A172 (cell line): ENCODE data around the gene OSBP2. TPM values are rescaled to one million over a fixed set of nuclear protein-coding genes. Genes with fewer than 3 reads are reported as not detected.

Source experiments
- DNase-seq: peaks from one replicate; pipeline ENCODE4 v3.0.0-alpha.2; 2015; ENCODE audit warnings: low spot score
- total RNA-seq: library from RNA; depleted of rRNA; stranded (reverse); fragments of >200 nt; shearing (Covaris generic); gene quantifications from 2 replicates; pipeline ENCODE4 v1.2.3, GENCODE V29; 2014

OSBP2 gene
- total RNA-seq, 1 experiment from 2014 or later: 6.5 TPM

DNA sequence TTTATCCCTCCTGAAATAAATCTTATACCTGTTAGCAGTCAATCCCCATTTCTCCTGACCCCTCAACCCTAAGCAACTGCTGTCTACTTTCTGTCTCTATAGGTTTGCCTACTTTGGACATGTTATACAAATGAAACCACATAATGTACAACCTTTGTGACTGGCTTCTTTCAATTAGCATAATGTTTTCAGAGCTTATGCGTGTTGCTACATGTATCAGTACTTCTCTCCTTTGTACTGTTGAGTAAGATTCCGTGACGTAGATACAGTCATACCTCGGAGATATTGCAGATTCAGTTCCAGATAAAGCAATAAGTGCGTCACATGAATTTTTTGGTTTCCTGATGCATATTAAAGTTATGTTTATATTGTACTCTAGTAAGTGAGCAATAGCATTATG is 146.6 kb downstream of the OSBP2 start:
- DNase-seq: no peak

DNA sequence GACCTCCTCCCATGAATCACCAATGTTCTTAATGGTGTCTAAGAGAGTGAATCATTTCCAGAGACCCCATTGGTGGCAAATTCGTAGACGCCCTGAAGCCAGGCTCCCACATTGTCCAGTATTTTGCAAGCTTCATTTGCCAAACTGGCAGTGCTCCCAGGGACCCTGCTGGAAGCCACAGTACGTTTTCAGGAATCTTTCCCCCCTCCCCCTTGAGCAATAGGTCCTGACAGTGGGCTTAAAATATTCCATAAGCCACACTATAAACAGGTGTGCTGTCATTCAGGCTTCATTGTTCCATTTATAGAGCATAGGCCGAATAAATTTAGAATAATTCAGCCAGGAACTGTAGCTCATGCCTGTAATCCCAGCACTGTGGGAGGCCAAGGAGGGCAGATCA is 148.6 kb downstream of the OSBP2 start:
- DNase-seq: no peak

DNA sequence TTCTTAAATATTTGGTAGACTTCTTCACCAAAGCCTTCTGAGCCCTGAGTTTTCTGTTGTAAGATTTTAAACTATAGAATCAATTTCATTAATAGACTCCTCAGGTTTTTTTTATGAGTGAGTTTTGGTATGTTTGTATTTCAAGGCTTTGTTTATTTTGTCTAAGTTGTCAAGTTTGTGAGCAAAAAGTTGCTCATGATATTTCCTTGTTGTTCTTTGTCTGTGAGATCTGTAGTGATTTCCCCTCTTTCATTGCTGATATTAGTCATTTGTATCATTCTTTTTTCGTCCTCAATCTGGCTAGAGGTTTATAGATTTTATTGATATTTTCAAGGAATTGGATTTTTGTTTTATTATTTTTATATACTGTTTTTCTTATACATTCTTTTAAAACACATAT is 152.9 kb downstream of the OSBP2 start:
- no peak for DNase-seq

DNA sequence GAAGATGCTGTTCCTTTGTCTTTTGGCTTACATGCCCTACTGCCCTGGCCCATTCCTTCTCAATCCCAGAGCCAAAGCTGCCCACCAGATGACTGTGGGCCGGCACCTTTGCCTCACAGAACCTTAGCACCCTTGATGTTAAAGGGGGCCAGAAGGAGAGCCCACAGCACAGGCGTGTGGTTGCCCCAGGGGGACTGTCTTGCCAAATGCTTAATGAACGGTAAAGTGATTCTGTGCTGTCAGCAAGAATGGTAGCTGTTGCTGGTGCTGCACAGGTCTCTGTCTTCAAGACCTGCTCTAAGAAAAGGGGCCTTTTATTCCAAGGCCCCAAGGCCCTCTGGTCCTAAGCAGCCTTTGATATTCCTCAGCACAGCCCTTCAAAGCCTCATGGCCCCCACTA is 160.6 kb downstream of the OSBP2 start:
- no peak for DNase-seq

DNA sequence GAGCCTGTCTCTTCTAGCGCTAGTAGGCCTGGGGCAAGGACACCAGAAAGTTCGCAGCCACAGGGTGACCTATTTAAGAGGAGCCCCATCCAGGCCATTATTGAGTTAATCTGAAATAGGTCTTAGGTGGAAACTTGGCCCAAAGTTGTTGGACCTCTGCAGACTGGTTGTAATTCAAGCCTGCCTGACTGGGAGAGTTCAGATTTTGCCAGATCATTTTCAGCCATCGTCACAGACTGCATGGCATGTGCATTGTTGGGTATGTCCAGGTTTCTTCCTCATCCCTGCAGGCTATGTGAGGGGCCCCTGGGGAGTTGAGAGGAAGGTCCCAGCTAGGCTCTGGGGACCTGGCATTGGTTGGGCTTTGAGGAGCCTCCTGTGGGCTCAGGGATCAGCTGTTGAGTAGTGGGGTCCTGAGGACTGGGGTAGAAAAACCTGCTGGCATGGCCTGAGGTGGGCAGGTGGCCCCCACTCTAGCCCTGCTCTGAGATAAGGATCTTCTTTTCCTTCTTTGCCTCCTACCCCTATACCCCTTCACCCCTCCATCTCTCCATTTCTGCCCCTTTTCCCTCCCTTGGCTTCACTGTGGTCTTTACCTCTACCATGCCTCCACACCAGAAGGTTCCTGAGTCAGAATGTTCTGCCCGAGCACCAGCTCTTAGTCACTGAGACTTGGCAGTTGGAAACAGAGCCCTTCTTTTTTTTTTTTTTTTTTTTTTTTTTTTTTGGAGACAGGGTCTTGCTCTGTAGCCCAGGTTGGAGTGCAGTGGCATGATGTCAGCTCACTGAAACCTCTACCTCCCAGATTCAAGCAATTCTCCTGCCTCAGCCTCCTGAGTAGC is 161.2 kb downstream of the OSBP2 start:
- no peak for DNase-seq

DNA sequence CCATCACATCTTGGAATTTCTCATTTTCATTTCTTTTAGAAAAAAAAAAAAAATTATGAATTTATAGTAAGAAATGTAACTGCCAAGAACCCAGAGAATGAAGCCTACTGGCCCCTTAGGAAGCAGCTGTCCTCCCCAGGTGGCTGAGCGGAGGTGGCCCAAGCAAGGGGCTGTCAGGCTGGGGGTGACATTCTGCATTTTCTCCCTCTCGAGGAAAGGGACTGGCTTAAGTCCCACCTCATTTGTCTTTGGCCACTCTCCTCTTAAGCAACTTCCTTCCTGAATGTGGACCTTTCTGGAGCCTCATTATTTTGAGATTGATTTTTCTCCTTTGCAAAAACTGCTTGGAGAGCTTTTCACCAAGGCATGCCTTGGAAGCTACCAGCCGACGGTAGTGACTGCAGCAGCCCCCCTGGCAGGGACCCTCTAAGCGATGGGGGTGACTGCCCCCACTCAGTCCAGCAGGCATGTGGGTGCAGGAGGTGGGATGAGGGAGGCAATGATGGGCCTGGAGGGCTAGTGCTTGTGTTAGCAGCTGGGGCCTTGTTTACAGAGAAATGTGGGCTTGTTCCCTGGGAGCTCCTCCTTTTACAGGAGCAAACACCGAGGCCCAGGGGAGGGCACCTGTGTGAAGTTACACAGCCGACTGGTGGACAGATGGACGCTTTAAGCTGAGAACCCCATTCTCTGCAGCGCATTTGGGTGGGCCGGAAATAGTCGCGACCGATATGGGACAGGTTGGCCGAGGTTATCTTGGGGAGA is 162.2 kb downstream of the OSBP2 start:
- no peak for DNase-seq

DNA sequence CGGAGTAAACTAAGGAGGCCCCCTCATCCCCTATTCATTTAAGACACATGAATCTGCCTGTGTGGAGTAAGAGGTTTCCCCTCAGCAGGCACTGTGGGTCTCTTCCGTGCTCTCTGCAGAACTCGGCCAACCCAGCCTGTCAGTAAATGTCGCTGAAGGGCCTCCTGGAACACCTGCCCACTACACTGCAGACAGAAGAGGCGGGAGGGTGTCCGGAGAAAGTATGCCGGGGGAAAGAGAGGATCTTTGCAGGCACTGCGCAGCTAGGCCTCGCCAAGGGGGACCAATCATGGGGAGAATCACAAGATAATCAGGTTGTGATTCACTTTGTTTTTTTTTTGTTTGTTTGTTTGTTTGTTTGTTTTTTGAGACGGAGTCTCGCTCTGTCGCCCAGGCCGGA is 163.1 kb downstream of the OSBP2 start:
- no peak for DNase-seq

DNA sequence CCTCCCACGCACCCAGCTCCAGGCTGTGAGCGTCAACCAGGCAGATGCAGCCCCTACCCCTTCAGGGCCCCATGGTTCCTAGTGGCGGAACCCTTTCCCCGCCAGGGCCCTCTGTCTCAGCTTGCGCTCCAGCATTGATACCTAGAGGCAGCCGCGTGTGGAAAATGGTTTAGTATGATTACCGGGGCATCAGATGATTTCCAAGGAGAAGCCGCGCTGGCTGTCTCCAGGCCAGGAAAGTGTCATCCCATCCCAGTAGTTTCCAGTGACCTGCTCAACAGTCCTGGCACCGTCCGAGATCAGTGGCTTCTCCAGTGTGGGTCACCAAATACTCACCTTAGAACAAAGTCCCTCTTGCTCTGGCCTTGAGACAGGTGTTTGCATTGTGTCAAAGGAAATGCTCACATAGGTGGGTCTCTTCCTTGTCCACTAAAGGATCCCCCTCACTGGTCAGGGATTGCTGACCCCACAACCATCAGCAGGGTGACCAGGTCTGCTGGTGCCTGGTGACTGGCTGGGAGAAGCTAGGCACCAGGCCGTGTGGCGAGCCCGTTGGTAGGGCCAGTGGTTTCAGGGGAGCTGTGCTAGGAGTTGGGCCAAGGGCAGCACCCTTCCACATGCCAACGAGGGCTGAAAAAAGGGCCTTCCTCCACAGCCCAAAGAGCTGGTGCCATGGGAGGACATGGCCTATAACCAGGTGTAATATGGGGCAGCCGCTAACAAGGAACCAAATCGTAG is 164.5 kb downstream of the OSBP2 start:
- DNase-seq: no peak

DNA sequence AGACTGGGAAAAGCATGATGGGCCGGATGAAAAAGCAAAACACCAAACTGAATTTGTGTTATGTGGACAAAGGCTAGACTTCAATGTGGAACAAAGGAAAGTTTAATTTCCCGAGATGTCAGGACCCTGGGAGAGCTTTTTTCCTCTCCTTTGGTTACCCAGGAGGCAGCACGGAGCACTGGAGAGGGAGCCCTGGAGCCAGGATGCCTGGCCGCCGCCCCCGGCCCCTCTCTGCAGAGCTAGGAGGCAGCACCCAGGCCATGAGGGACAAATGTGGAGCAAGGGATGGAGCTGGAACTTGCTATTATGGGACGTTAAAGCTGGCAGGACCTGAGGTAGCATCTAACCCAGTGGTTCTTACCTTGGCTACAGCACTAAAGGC is 165.0 kb downstream of the OSBP2 start:
- no peak for DNase-seq

DNA sequence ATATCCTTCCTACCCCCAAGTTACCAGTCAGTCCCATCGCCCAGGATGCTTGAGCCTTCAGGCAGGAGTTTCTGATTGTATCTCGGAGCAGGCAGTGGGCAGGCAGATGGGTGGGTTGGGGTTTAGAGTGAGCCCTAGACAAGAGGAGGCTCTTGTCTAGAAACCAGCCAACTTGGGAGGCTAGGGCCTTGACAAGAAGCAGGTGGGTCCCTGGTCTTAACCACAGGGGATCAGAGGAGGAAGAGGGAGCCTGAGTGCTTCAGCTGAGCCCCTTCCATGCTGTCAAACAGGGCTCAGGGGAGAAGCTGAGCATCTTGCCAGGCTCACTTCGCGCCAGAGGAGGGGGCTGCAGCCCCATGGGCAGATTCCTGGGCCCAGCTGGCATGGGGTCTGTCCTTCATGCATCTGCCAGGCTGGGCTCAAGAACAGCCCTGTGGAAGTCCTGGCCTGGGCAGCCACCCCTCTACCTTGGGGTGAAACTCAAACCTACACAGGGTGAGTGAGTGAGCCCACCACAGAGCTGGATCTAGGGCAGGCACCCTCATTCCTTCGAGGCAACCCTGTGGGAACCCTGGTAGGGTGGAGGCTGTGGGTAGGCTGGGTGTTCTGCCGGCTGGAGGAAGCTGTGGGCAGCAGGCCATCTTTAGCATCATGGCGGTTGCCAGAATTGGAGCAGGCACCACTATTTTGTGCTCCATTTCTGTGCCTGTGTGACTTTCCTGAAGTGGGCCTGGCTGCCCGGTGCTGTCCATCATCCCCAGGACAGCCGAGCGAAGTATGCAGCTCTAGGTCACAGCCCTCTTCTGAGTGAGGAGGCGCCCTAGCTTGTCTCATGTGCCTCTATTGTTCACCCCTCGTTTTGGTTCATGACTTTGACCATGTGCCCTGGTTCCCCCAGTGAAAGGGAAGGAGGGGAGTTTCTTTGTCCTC is 165.8 kb downstream of the OSBP2 start:
- DNase-seq: no peak

DNA sequence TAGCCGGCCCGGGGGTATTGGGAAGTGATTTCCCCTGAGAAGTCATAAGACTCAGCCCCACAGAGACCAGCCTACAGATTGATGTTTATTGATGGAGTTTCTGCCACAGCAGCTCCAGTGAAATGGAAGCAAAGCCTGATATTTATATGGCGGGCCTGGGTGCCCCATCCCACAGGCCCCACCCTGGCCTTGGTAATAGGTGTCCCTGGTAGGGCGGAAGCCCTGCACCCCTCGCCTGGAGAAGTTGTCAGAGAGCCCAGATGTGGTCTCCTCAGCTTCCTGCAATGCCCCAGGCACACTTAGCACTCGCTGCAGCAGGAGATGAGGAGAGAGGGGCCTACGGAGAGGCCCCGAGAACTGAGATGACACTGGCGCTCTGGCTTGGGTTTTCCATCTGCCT is 166.5 kb downstream of the OSBP2 start:
- DNase-seq: no peak

DNA sequence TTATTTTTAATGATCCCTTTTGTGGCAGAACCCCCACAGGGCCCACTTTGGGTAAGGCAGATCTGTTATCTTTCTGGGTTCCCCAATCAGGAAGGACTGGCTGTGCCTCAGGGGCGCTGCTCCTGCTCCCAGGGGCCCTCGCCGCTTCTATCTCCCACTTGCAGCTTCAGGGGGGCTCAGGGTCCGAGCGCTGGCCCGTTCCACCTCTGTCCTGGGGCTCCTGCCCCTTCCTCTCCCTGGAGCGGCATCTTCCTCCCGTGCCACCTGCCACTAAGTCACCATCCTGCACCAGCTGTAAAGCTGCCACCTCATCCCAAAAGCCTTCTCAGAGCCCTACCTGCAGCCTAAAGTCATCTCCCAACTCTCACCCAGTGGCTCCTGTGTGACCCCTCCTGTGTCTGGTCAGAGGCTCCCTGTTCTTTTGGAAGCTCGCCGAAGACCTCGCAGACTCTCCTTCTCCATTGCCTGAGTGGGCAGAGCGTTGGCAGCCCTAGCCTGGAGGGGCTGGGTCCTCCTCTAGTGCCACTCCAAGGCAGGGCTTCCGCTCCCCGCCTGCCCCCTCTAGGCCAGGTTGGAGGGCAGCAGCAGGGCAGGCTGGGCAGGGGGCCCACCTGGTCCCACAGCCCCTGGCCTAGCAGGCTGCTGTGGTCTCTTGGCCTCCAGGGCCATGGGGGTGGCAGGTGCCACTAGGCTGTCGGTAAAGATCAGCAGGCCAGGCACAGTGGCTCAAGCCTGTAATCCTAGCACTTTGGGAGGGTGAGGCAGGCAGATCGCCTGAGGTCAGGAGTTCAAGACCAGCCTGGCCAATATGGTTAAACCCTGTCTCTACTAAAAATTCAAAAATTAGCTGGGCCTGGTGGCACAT is 167.2 kb downstream of the OSBP2 start:
- no peak for DNase-seq

DNA sequence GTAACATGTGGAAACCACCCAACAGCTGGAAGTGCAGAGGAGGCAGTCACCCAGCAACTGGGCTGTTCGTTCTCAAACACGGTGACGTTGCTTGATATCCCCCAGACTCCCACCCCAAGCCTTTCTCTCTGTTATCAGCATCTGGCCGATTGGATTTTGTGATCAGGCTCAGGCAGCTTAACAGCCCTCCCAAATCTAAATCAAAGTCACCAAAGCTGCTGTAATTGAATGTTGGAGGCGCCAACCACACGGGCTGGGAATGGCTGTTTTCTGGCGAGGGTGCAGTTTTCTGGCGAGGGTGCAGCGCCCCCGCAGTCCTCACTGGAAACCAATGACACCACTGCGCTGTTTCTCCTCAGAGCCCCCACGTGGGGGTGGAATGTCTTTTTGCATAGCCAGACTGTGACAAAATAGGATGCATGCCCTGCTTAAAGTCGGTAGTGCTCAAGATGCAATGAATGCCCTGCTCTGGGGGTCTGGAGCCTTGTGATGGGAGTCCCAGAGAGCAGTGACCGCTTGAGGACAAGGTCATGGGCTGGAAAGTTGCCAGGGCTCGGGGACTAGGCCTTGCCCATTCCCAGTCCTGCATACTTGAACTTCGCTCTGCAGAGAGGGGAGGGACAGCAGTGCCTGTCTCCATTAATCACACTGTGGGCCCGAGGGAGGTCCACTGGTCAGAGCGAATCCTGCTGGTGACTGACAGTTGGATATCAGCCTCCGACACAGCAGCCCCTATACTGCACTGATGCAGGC is 168.6 kb downstream of the OSBP2 start:
- DNase-seq: no peak

DNA sequence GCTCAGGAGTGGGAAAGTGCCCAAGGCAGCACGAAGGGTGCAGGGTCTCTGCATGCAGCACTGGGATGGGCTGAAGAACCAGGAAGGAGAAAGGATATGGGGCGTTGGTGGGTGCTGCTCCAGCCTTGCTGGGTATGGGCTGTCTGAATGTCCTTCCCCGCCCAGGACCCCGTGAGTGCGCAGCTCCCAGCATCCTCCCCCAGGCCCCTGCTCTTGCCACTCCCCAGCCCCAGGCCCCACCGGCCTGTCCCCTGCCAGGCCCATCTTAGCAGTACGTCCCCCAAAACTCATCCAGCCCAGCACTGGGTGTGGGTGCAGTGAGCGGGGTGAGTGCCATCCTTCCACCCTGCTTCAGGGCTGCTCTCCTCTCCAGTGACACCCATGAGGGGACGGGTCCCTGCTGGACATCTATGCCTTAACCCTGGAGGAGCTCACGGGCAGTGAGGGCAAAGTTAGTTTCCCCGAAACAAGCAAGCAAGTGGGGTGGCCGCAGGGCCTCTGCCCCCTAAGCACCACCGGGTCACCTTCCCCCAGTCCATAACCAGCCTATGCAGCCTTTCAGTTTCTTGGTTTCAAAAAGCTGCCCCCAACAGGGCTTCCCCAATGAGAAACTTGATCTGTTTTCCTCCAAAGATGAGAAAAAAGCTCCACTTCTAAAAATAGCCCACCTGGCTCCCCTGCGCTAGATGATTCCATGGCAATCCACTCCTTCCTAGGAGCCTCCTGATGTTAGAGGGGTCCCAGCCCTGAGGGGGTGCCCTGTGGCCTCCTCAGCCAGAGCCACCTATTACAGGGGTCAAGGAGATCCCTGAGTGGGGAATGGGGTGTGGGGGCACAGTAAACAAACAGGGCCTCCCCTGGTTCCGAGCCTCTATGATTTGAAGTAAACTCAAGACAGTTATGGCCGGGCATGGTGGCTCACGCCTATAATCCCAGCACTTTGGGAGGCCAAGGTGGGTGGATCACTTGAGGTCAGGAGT is 170.1 kb downstream of the OSBP2 start:
- DNase-seq: no peak

DNA sequence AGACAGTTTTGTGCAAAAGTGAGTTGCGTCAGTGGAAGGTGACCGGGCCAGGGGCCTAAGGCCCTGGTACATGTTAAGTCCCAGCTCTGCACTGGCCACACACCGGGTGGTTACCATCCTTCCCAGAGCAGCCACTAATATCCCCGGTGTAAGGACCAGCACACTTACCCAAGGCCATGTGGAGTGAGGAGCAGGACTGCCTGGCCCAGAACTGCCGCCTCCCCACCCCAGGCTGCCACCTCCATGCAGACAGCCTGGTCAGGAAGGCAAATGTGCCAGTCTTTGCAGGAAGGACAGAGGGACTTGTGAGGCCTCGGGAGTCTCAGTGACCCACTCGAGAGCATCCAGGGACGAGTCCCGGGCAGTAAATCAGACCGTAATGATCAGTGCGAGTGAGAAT is 171.0 kb downstream of the OSBP2 start:
- no peak for DNase-seq

DNA sequence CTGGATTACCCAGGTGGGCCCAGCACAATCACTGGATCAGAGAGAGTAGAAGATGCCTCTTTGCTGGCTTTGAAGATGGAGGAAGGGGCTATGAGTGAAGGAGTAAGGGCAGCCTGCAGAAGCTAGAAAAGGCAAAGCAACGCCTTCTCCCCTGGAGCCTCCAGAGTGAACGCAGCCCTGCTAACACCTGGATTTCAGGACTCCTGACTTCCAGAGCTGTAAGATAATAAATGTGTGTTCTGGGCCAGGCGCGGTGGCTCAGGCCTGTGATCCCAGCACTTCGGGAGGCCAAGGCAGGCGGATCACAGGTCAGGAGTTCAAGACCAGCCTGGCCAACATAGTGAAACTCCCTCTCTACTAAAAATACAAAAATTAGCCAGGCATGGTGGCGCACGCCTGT is 171.5 kb downstream of the OSBP2 start:
- DNase-seq: no peak

DNA sequence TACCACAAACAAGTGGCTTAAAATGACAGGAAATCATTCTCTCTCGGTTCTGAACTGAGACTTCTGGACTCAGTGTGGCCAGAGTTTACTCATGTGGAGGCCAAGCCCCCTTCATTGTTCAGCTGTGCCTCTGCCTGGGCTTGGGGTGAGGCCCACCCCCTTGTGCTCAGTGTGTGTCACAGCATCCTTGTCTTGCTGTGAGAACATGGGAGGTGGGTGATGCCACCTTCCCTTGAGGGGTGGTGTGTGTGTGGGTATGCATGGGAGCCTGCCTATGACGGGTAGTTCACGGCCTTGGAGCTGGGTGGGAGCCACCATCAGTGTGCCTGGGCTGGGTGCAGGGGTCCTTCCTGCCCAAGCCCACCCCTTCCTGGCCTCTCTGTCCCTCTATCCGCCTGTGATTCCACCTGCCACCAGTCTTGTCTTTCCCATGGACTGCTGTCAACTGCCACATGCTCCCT is 172.2 kb downstream of the OSBP2 start:
- no peak for DNase-seq
